Measurements from ENCODE around the gene CREB3L2. TPM values are rescaled to one million over a fixed set of nuclear protein-coding genes. Genes with fewer than 3 reads are reported as not detected.

The CREB3L2 gene
- total and polyA plus RNA-seq, 10 of the 15 experiments (the other 5 are each of a cell fraction or from before 2014, with no cell fraction given): 6.4 to 67.1 (median 26.2) TPM

GRCh38 chr7:137920637-137921399 is 81.1 kb downstream of the CREB3L2 start:
- 58% methylated on average over 6 of the region's 6 CpGs for WGBS (ENCODE audit: insufficient coverage, insufficient replicate concordance, low lambda C conversion rate, missing lambda C conversion rate)
- intact Hi-C loops (cut with micrococcal nuclease; ENCODE audit: unreplicated experiment) (no loop called here), in situ Hi-C loops (cut with MboI) (no loop called here)
- TF ChIP-seq RAD21 (IDR thresholded peaks at IDR 0.05; ENCODE audit: insufficient read depth, low read depth, low read length): no peak
- TF ChIP-seq CBX5 (IDR thresholded peaks at IDR 0.05; ENCODE audit: low read depth): no peak
- no peak for TF ChIP-seq FOXM1 (IDR thresholded peaks at IDR 0.05; ENCODE audit: low read depth, low read length)
- no peak for TF ChIP-seq ZBED1 (IDR thresholded peaks at IDR 0.05; ENCODE audit: borderline replicate concordance)
- TF ChIP-seq RAD51 (IDR thresholded peaks at IDR 0.05): no peak
- H3K4me2 ChIP-seq (ENCODE audit: control insufficient read depth, insufficient read depth): no peak overlapping the region
- H3K27me3 ChIP-seq (replicated peaks in 1 of 2; ENCODE audit: control insufficient read depth in 2 of 2, insufficient read depth in 2 of 2, low read length in 1 of 2): no peaks in the 10 kb centered on the region
- POLR2A ChIA-PET: interaction anchor here (0.5 to 2.0 kb wide), 5 partner anchors 13 to 79 kb away, joined by 3 to 14 read pairs (median 3); no protein-coding TSS in a partner anchor
- CTCF ChIA-PET: interaction anchor here (0.9 to 2.5 kb wide), 5 partner anchors 13 to 264 kb away, joined by 3 to 13 read pairs (median 5); partner anchors contain the start of gene CREB3L2
- DNase-seq (ENCODE audit: low read depth, low spot score) (no peak), FAIRE-seq (no peak), ATAC-seq (no peak)
- H3K9me3 ChIP-seq (replicated peaks; ENCODE audit: control insufficient read depth, insufficient read depth, low read length): no peaks in the 10 kb centered on the region
- SMC1A ChIA-PET (ENCODE audit: uncharacterized antibody, unreplicated experiment): interaction anchor here (0.9 to 2.4 kb wide), 10 partner anchors 12 to 264 kb away, joined by 3 to 17 read pairs (median 5); no protein-coding TSS in a partner anchor
- H3K4me3 ChIP-seq: no peak overlapping the region
- BruUV-seq (replicated peaks): no TSS peak
- peaks cover 30% of the 10 kb centered on the region for H3K4me1 ChIP-seq (ENCODE audit: control insufficient read depth, insufficient read depth, low read length)
- no peaks in the 10 kb centered on the region for H4K20me1 ChIP-seq (ENCODE audit: control insufficient read depth, insufficient read depth)
- H3K79me2 ChIP-seq (ENCODE audit: control insufficient read depth, insufficient read depth, low read length): peaks cover 46% of the 10 kb centered on the region
- no peak overlapping the region for H3K27ac ChIP-seq (ENCODE audit: control insufficient read depth, insufficient read depth)
- H3K36me3 ChIP-seq (ENCODE audit: control insufficient read depth in 2 of 2, insufficient read depth in 2 of 2, low read length in 1 of 2): peaks cover 9 to 34% of the 10 kb centered on the region in 2 experiments
- no peak overlapping the region for H3K9ac ChIP-seq (ENCODE audit: control insufficient read depth, insufficient read depth, low read length)
- RAD21 ChIA-PET (ENCODE audit: unreplicated experiment): interaction anchor here (0.9 to 2.3 kb wide), 6 partner anchors 67 to 265 kb away, joined by 3 to 5 read pairs (median 3); no protein-coding TSS in a partner anchor
- no peak overlapping the region for H2AFZ ChIP-seq (ENCODE audit: control insufficient read depth, low read depth, low read length)

DNA sequence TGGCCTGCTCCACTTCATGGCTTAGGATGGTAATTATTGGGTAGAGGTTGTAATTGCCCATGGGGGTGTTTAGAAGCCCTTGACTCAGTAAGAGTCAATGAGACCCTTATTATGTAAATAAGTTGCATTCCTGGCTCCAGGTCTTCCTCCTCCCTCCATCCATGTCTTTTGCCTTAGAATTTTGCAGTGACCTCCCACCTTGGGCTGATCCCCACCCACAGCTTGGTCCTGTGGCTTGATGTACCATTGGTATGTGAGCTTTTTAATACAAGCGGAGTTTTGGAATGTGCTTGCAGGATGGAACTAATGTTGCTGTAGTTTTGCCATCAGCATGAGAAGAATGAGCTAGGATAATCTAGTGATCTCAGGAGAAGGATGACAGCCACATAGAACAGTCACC is 81.9 kb downstream of the CREB3L2 start:
- in situ Hi-C loops (cut with MboI): no loop called here
- DNase-seq (ENCODE audit: low read depth, low spot score) (no peak), ATAC-seq (no peak), FAIRE-seq (no peak)
- H3K9me3 ChIP-seq (replicated peaks; ENCODE audit: control insufficient read depth, insufficient read depth, low read length): no peaks in the 10 kb centered on the region
- RAD21 ChIA-PET (ENCODE audit: unreplicated experiment): interaction anchor here (0.9 to 2.3 kb wide), 5 partner anchors 80 to 264 kb away, joined by 3 to 5 read pairs (median 3); no protein-coding TSS in a partner anchor
- H3K79me2 ChIP-seq (ENCODE audit: control insufficient read depth, insufficient read depth, low read length): peaks cover 47% of the 10 kb centered on the region
- H3K4me2 ChIP-seq (ENCODE audit: control insufficient read depth, insufficient read depth): no peak overlapping the region
- no peaks in the 10 kb centered on the region for H3K27me3 ChIP-seq (replicated peaks in 1 of 2; ENCODE audit: control insufficient read depth in 2 of 2, insufficient read depth in 2 of 2, low read length in 1 of 2)
- H3K27ac ChIP-seq (ENCODE audit: control insufficient read depth, insufficient read depth): no peak overlapping the region
- H3K9ac ChIP-seq (ENCODE audit: control insufficient read depth, insufficient read depth, low read length): no peak overlapping the region
- H2AFZ ChIP-seq (ENCODE audit: control insufficient read depth, low read depth, low read length): no peak overlapping the region
- no peaks in the 10 kb centered on the region for H4K20me1 ChIP-seq (ENCODE audit: control insufficient read depth, insufficient read depth)
- intact Hi-C loops (cut with micrococcal nuclease; ENCODE audit: unreplicated experiment): no loop called here
- BruUV-seq (replicated peaks): no TSS peak
- CTCF ChIA-PET: interaction anchor here (0.9 to 2.5 kb wide), 5 partner anchors 14 to 314 kb away, joined by 3 to 13 read pairs (median 5); partner anchors contain the start of gene CREB3L2
- peaks cover 27% of the 10 kb centered on the region for H3K4me1 ChIP-seq (ENCODE audit: control insufficient read depth, insufficient read depth, low read length)
- SMC1A ChIA-PET (ENCODE audit: uncharacterized antibody, unreplicated experiment): interaction anchor here (0.9 to 2.4 kb wide), 9 partner anchors 13 to 263 kb away, joined by 3 to 17 read pairs (median 5); no protein-coding TSS in a partner anchor
- peaks cover 6 to 32% of the 10 kb centered on the region in 2 experiments for H3K36me3 ChIP-seq (ENCODE audit: control insufficient read depth in 2 of 2, insufficient read depth in 2 of 2, low read length in 1 of 2)
- WGBS (ENCODE audit: insufficient coverage, insufficient replicate concordance, low lambda C conversion rate, missing lambda C conversion rate): 100% methylated on average over 1 of the region's 1 CpG
- H3K4me3 ChIP-seq: no peak overlapping the region
- POLR2A ChIA-PET: interaction anchor here (1.2 to 2.0 kb wide), 3 partner anchors 14 to 80 kb away, joined by 3 to 14 read pairs (median 4); no protein-coding TSS in a partner anchor
- TF ChIP-seq ZNF207 (IDR thresholded peaks at IDR 0.05; ENCODE audit: borderline replicate concordance) (no peak), IRF3 (IDR thresholded peaks at IDR 0.05) (no peak), NFYB (IDR thresholded peaks at IDR 0.05; ENCODE audit: insufficient read depth, low read depth, low read length) (no peak), MEF2A (IDR thresholded peaks at IDR 0.05; ENCODE audit: insufficient read depth, low read depth, low read length) (no peak), RBBP5 (conservative IDR thresholded peaks at IDR 0.05) (no peak), LARP7 (IDR thresholded peaks at IDR 0.05) (no peak), SMAD1 (IDR thresholded peaks at IDR 0.05; ENCODE audit: low read depth, partially characterized antibody) (no peak)
- TF ChIP-seq, protein P1, sequence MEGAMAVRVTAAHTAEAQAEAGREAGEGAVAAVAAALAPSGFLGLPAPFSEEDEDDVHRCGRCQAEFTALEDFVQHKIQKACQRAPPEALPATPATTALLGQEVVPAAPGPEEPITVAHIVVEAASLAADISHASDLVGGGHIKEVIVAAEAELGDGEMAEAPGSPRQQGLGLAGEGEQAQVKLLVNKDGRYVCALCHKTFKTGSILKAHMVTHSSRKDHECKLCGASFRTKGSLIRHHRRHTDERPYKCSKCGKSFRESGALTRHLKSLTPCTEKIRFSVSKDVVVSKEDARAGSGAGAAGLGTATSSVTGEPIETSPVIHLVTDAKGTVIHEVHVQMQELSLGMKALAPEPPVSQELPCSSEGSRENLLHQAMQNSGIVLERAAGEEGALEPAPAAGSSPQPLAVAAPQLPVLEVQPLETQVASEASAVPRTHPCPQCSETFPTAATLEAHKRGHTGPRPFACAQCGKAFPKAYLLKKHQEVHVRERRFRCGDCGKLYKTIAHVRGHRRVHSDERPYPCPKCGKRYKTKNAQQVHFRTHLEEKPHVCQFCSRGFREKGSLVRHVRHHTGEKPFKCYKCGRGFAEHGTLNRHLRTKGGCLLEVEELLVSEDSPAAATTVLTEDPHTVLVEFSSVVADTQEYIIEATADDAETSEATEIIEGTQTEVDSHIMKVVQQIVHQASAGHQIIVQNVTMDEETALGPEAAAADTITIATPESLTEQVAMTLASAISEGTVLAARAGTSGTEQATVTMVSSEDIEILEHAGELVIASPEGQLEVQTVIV (IDR thresholded peaks at IDR 0.05; ENCODE audit: borderline replicate concordance, partially characterized antibody): no peak

All from GM12878 (cell line).